GM21825 (cell line): ENCODE data around the gene SFTPA1.
"Not testable (repeated sequence)": the region's sequence is repeated elsewhere in the genome, so short reads cannot be mapped to it uniquely, and the experiment has no call there.

Experiments used
- ATAC-seq: cut with Tn5 transposase; IDR thresholded peaks from one replicate; pipeline ENCODE4 v1.9.1; 2021; ENCODE audit warnings: mild to moderate bottlenecking, moderate library complexity; ENCODE audit not compliant: unreplicated experiment

The SFTPA1 gene

GRCh38 chr10:79608505-79609375 lies 2.0 kb upstream of the SFTPA1 start:
- no peak for ATAC-seq

- not testable (repeated sequence) for ATAC-seq
Observed at GRCh38 chr10:79611193-79611976, 646 bp downstream of the SFTPA1 start.

GRCh38 chr10:79615577-79615976 lies 4.8 kb downstream of the SFTPA1 start:
- ATAC-seq: no peak

- ATAC-seq: no peak
Observed at GRCh38 chr10:79616164-79616563, 5.4 kb downstream of the SFTPA1 start.

- not testable (repeated sequence) for ATAC-seq
Observed at GRCh38 chr10:79623663-79624062, 12.9 kb downstream of the SFTPA1 start.

- ATAC-seq: no peak
Observed at GRCh38 chr10:79627075-79627474, 16.3 kb downstream of the SFTPA1 start.

GRCh38 chr10:79628083-79628482 lies 17.3 kb downstream of the SFTPA1 start:
- ATAC-seq: no peak

- no peak for ATAC-seq
Observed at GRCh38 chr10:79628988-79629954, 18.5 kb downstream of the SFTPA1 start.

GRCh38 chr10:79629955-79630327 lies 19.2 kb downstream of the SFTPA1 start:
- ATAC-seq: no peak

GRCh38 chr10:79636654-79637199 lies 26.0 kb downstream of the SFTPA1 start:
- ATAC-seq: not testable (repeated sequence)

GRCh38 chr10:79638318-79638717 lies 27.6 kb downstream of the SFTPA1 start:
- no peak for ATAC-seq

GRCh38 chr10:79652695-79653094 lies 42.0 kb downstream of the SFTPA1 start:
- ATAC-seq: not testable (repeated sequence)

- not testable (repeated sequence) for ATAC-seq
Observed at GRCh38 chr10:79663287-79663686, 52.5 kb downstream of the SFTPA1 start.

- ATAC-seq: not testable (repeated sequence)
Observed at GRCh38 chr10:79664686-79665085, 53.9 kb downstream of the SFTPA1 start.
